Stimulated activated memory B cell treated with anti-CD40 and anti-IgM and Interleukin-4, amounts not matched to agents 10 μg/mL and 1 μg/mL and 100 μg/mL, for 72 hours (primary cell): Measurements from ENCODE around the gene APPL2.

Experiments
- ATAC-seq: fragments of 150-1000 bp; cut with Tn5 transposase; 2 replicates; pipeline ENCODE4 v1.10.0; 2021
- H3K27ac Mint-ChIP-seq: one replicate; pipeline ENCODE4 v1.8.0; 2022; ENCODE audit warnings: mild to moderate bottlenecking, mixed read lengths
- H3K27me3 Mint-ChIP-seq: one replicate; pipeline ENCODE4 v1.8.0; 2022; ENCODE audit warnings: mixed read lengths
- H3K36me3 Mint-ChIP-seq: one replicate; pipeline ENCODE4 v1.8.0; 2022; ENCODE audit warnings: mixed read lengths
- H3K4me1 Mint-ChIP-seq: one replicate; pipeline ENCODE4 v1.8.0; 2022; ENCODE audit warnings: mixed read lengths
- H3K4me3 Mint-ChIP-seq: one replicate; pipeline ENCODE4 v1.8.0; 2022; ENCODE audit warnings: mild to moderate bottlenecking, moderate library complexity, mixed read lengths
- H3K9me3 Mint-ChIP-seq: one replicate; pipeline ENCODE4 v1.8.0; 2022; ENCODE audit warnings: mixed read lengths

APPL2 gene

GRCh38 chr12:105234197-105234596, 1.8 kb downstream of the APPL2 start:
- peak overlapping the region; percentile 73 for H3K27ac Mint-ChIP-seq
- H3K4me1 Mint-ChIP-seq = peaks cover 41% of the 10 kb centered on the region
- H3K27me3 Mint-ChIP-seq = no peaks in the 10 kb centered on the region
- H3K4me3 Mint-ChIP-seq = no peak overlapping the region
- peaks cover under 1% of the 10 kb centered on the region for H3K36me3 Mint-ChIP-seq
- ATAC-seq = no peak
- H3K9me3 Mint-ChIP-seq = no peaks in the 10 kb centered on the region

DNA sequence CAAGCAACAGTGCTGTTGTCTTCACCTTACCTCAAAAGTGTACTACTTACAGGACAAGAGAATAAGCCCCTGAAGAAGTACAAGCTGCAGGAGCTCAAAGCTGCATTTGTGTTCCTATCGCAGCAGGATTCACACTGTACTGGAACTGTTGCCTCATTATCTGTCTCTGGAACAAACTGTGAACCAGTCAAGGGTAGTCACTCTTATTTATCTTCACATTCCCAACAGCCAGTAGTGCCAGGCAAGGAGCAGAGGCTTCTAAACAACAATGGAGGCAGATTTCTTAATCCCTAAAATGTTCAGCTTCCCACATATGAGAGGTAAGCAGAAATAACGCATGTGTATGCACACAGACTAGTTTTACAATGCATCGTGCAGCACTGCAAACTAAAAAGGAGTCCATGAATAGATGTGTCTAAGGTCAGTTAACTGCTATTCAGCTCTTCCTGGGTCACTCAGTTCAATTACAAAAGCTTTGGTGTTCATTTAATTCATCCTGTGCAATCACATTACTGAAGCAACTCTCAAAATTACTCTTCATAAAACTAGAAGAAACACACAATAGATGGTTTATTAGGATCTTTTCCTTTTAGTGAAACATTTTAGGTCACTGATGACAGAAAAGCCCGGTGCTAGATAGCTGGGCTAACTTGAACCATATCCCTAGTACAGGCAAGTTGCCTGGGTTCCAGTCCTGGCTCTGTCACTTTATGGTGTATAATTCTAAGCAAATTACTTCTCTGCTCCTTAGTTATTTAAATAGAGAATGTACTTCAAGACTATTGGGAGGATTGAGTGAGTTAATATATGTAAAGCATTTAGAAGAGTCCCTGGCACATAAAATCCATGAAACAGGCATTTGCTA, 2.7 kb downstream of the APPL2 start:
- Mint-ChIP-seq H3K4me1 (peaks cover 47% of the 10 kb centered on the region), H3K27me3 (no peaks in the 10 kb centered on the region), H3K36me3 (peaks cover 8% of the 10 kb centered on the region), H3K27ac (no peak overlapping the region), H3K4me3 (no peak overlapping the region), H3K9me3 (no peaks in the 10 kb centered on the region)
- no peak for ATAC-seq

GRCh38 chr12:105231396-105231795, 4.6 kb downstream of the APPL2 start:
- H3K27ac Mint-ChIP-seq = no peak overlapping the region
- ATAC-seq = no peak
- H3K4me3 Mint-ChIP-seq = no peak overlapping the region
- peaks cover 42% of the 10 kb centered on the region for H3K4me1 Mint-ChIP-seq
- no peaks in the 10 kb centered on the region for H3K9me3 Mint-ChIP-seq
- peaks cover 18% of the 10 kb centered on the region for H3K36me3 Mint-ChIP-seq
- H3K27me3 Mint-ChIP-seq = no peaks in the 10 kb centered on the region

DNA sequence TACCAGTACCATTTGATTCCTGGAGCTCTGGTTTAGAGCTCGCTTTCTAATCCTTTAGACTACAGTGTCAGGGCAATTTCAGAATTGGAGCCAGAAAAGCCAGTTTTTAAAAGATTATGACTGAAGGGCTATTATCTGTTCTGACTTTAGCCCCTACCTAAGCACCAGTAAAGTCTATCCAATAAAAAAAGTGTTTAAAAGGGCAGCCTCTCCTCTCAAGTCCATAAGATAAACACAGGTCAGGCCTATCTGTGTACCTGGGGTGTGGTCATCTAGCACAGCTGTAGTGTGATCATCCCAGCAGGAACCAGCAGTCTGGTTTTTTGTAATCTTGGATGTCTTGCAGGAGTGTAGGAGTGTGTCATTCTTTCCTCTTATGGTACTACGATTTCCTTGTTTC, 6.6 kb downstream of the APPL2 start:
- Mint-ChIP-seq H3K27me3 (no peaks in the 10 kb centered on the region), H3K4me1 (peaks cover 27% of the 10 kb centered on the region), H3K4me3 (no peak overlapping the region), H3K36me3 (peaks cover 23% of the 10 kb centered on the region), H3K9me3 (no peaks in the 10 kb centered on the region), H3K27ac (no peak overlapping the region)
- ATAC-seq = no peak

DNA sequence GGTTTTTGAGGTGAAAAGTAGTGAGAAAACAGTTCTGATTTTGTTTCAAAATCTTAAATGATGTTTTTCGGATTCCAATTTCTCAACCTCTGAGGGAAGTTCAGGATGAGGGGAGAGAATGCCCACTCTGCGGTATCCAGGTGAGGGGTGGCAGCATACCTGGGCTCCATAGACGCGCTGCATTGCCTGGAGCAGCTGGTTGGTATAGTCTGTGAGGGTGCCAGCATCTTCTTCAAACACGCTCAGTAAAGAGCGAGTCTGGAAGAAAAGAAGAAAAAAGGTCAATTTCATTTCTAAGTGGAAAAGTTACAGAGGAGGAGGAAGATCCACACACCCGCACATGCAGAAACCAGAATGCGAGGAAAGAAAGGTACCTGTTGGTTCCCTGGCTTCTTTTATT, 7.0 kb downstream of the APPL2 start:
- Mint-ChIP-seq H3K27ac (no peak overlapping the region), H3K4me1 (peaks cover 23% of the 10 kb centered on the region), H3K9me3 (no peaks in the 10 kb centered on the region), H3K36me3 (peaks cover 24% of the 10 kb centered on the region), H3K27me3 (no peaks in the 10 kb centered on the region), H3K4me3 (no peak overlapping the region)
- no peak for ATAC-seq

DNA sequence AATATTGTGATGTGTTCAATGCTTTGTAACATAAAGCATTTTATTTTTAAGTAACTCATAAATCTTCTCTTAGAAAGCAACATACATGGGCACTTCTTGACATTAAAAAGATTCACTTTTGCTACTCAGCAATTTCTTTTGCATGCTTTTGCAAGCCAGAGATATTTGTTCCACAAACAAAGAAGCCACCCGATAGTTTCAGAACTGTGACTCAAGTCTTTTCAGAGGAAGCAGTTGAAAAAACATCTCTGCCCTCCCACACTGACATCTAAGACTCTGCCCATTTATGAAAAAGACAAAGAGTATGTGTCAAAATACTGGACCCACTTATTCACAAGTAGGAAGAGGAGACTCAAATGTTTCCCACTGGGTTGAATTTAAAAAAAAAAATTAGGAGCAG, 7.5 kb downstream of the APPL2 start:
- Mint-ChIP-seq H3K27me3 (no peaks in the 10 kb centered on the region), H3K4me1 (peaks cover 18% of the 10 kb centered on the region), H3K4me3 (no peak overlapping the region), H3K27ac (no peak overlapping the region), H3K9me3 (no peaks in the 10 kb centered on the region), H3K36me3 (peaks cover 25% of the 10 kb centered on the region)
- ATAC-seq = no peak

DNA sequence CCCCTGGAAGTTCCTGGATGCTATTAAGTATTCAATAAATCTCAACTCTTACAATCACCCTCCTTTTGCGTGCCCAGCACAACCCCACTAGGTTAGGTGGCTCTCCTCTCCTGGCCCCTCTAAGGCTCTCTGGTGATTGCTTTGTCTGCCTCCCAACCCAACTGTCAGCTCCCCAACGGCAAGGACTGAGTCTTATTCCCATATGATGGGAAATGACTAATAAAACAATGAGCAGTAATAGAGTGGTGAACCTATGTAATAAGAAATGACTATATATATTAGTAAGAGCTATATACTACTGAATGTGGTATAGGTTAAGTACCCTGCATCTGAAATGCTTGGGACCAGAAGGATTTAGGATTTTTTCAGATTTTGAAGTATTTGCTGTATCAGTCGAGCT, 8.1 kb downstream of the APPL2 start:
- no peak overlapping the region for H3K27ac Mint-ChIP-seq
- no peak for ATAC-seq
- peaks cover 12% of the 10 kb centered on the region for H3K4me1 Mint-ChIP-seq
- peaks cover 31% of the 10 kb centered on the region for H3K36me3 Mint-ChIP-seq
- H3K27me3 Mint-ChIP-seq = no peaks in the 10 kb centered on the region
- no peaks in the 10 kb centered on the region for H3K9me3 Mint-ChIP-seq
- no peak overlapping the region for H3K4me3 Mint-ChIP-seq

DNA sequence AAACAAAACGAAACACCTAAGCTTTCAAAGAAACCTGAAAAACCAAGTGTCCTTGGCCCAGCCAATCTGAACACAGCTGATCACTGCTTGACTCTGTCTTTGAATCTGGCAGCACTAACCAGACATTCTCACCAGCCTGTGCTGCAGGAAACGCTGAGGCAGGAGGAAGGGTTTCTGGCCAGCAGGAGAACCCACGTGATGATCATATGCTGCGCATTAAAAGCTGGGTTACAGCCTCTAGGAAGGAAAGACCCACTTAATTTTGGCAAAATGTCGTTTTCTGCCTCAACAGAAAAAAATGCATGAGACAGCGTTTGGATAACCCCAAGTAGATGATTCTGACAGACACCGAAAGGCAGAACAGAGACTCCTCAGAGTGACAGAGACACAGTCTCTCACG, 9.8 kb downstream of the APPL2 start:
- Mint-ChIP-seq H3K4me1 (peaks cover 6% of the 10 kb centered on the region), H3K9me3 (no peaks in the 10 kb centered on the region), H3K27me3 (no peaks in the 10 kb centered on the region), H3K36me3 (peaks cover 43% of the 10 kb centered on the region), H3K4me3 (no peak overlapping the region), H3K27ac (no peak overlapping the region)
- ATAC-seq = no peak

DNA sequence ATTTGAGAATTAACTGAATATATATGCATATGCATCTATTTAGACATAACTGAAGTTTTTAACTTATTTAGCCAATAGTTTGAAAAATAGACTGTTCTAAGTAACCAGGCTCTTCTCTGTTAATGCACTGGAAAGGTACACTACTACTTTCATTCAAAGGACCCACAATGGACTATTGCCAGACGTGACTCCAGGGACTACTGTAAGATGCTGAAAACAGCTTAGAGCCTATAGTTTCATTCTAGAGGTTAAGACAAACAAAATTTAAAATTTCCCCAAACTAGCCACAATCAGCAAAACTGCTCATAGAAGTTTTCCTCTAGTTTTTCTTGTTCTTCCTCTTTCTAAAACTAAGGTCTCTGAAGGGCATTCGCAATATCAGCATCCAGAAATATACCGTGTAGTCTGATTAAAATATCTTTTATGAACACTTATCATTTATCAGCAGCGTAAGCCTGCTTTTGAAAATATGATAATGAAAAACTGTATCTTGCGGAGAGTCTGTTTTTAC, 10.4 kb downstream of the APPL2 start:
- peaks cover 6% of the 10 kb centered on the region for H3K4me1 Mint-ChIP-seq
- H3K9me3 Mint-ChIP-seq = no peaks in the 10 kb centered on the region
- H3K36me3 Mint-ChIP-seq = peaks cover 43% of the 10 kb centered on the region
- no peak for ATAC-seq
- no peak overlapping the region for H3K4me3 Mint-ChIP-seq
- H3K27ac Mint-ChIP-seq = no peak overlapping the region
- H3K27me3 Mint-ChIP-seq = no peaks in the 10 kb centered on the region

GRCh38 chr12:105224399-105224798, 11.6 kb downstream of the APPL2 start:
- Mint-ChIP-seq H3K36me3 (peaks cover 43% of the 10 kb centered on the region), H3K9me3 (no peaks in the 10 kb centered on the region), H3K4me3 (no peak overlapping the region), H3K27ac (no peak overlapping the region), H3K27me3 (no peaks in the 10 kb centered on the region), H3K4me1 (peaks cover 6% of the 10 kb centered on the region)
- ATAC-seq = no peak

GRCh38 chr12:105223884-105224283, 12.1 kb downstream of the APPL2 start:
- no peak for ATAC-seq
- no peak overlapping the region for H3K4me3 Mint-ChIP-seq
- H3K27me3 Mint-ChIP-seq = no peaks in the 10 kb centered on the region
- H3K36me3 Mint-ChIP-seq = peaks cover 40% of the 10 kb centered on the region
- no peak overlapping the region for H3K27ac Mint-ChIP-seq
- H3K4me1 Mint-ChIP-seq = peaks cover 4% of the 10 kb centered on the region
- no peaks in the 10 kb centered on the region for H3K9me3 Mint-ChIP-seq

DNA sequence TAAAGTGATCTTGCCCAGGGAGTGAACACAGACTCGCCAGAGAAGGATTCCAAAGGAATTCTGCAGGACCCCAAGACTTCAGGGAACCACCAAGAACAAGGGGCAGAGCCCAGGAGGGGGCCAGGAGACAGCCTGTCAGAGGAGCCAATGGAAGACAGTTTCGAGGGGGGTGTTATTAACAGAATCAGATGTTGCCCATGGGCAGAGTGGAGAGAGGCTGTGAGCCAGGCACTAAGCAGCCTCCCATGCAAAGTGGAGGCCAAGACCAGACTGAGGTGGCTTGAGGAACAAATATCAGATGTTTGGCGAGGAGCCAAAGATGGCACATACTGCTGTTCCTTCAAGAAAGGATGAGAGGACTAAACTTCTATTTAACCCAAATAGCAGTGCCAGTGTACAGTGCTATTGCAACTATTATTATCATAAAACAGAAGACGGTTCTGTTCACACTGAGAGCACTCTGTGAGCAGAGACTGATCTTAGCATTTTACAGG, 12.6 kb downstream of the APPL2 start:
- no peaks in the 10 kb centered on the region for H3K9me3 Mint-ChIP-seq
- no peak for ATAC-seq
- no peak overlapping the region for H3K27ac Mint-ChIP-seq
- no peaks in the 10 kb centered on the region for H3K4me1 Mint-ChIP-seq
- no peak overlapping the region for H3K4me3 Mint-ChIP-seq
- peaks cover 35% of the 10 kb centered on the region for H3K36me3 Mint-ChIP-seq
- no peaks in the 10 kb centered on the region for H3K27me3 Mint-ChIP-seq

DNA sequence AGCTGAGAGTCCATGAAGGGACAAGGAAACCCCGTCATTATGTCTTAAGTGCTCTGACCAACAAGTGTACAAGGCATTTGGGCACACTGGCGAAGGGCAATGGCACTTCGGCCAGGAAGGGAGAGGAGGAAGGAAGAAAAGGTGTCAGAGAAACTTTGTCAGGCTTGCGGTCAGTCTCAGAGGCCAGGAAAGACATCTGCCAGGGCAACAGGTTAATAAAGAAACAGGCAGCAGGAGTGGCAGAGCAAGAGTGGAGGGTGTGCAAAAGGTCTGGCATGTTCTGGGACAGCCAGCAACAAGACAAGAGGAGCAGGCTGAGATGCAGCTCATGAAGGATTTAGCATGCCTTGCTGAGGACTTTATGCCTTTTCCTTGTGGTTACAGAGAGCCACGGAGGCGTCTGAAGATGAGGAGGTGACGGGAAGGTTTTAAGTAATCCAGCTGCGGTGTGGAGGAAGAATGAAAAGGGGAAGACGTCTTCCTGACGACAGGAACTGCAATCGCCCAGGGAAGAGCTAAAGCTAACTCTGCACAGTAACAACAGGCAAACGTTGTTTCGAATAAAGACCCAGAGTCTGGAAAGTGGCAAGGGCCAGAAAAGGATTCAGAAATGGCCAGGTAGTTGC, 13.1 kb downstream of the APPL2 start:
- Mint-ChIP-seq H3K4me1 (no peaks in the 10 kb centered on the region), H3K4me3 (no peak overlapping the region)

GRCh38 chr12:105222284-105222655, 13.7 kb downstream of the APPL2 start:
- no peaks in the 10 kb centered on the region for H3K4me1 Mint-ChIP-seq
- peaks cover 33% of the 10 kb centered on the region for H3K36me3 Mint-ChIP-seq
- H3K9me3 Mint-ChIP-seq = no peaks in the 10 kb centered on the region
- H3K27ac Mint-ChIP-seq = no peak overlapping the region
- ATAC-seq = no peak
- H3K27me3 Mint-ChIP-seq = no peaks in the 10 kb centered on the region
- no peak overlapping the region for H3K4me3 Mint-ChIP-seq

More for the DNA sequence above, 13.1 kb downstream of the APPL2 start:
- no peaks in the 10 kb centered on the region for H3K27me3 Mint-ChIP-seq
- H3K27ac Mint-ChIP-seq = no peak overlapping the region
- peaks cover 33% of the 10 kb centered on the region for H3K36me3 Mint-ChIP-seq
- ATAC-seq = no peak
- no peaks in the 10 kb centered on the region for H3K9me3 Mint-ChIP-seq

- H3K36me3 Mint-ChIP-seq = peaks cover 36% of the 10 kb centered on the region
- no peak overlapping the region for H3K4me3 Mint-ChIP-seq
- no peak overlapping the region for H3K27ac Mint-ChIP-seq
- ATAC-seq = no peak
- H3K9me3 Mint-ChIP-seq = no peaks in the 10 kb centered on the region
- no peaks in the 10 kb centered on the region for H3K4me1 Mint-ChIP-seq
- H3K27me3 Mint-ChIP-seq = no peaks in the 10 kb centered on the region
These were observed 14.2 kb downstream of the APPL2 start for GRCh38 chr12:105221583-105222283.
